Adrenal gland (tissue), 5 donors: ENCODE results near the gene MAB21L2.

Source experiments
- POLR2A ChIP-seq, 2 donors: fragments of 450-650 bp; IDR thresholded peaks; one replicate each; pipeline ENCODE4 v1.6.1; 2017; ENCODE audit warnings: antibody characterized with exemption in 2 of 2, mild to moderate bottlenecking in 2 of 2, moderate library complexity in 1 of 2
- TF ChIP-seq, protein P1 (sequence below), 6 experiments: fragments of 450-650 bp in 4 of 6; fragments of 200-600 bp in 2 of 6; sonication (generic) in 1 of 6; IDR thresholded peaks; 1 replicate in 5 of 6; 2 replicates in 1 of 6; pipeline versions ENCODE4 v1.5.1 to v1.8.0; 2016 to 2021; ENCODE audit warnings: antibody characterized with exemption in 6 of 6, mild to moderate bottlenecking in 2 of 6, moderate library complexity in 1 of 6
- donor health status: DM: no; HTN: no; CAD: no.

DNA sequence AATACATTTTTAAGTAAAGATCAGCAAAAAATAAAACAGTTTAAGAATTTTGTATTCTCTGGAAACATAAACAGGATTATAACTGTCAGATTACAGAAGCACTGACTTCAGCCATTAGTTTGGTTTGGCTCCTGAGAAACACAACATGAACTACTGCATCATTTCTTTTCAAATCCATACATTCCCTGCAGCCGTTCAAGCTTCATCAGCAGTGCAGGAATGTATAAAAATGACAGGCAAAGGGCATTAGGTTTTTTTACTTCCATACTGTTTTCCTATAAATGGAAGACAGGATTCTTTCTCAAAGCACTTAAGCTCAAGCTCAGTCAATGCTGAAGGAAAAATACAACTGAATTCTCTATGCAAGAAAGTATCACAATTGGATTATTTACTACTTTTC is 4.2 kb upstream of the MAB21L2 start:
- TF ChIP-seq POLR2A (IDR thresholded peaks at IDR 0.05) = no peak
- TF ChIP-seq, protein P1, sequence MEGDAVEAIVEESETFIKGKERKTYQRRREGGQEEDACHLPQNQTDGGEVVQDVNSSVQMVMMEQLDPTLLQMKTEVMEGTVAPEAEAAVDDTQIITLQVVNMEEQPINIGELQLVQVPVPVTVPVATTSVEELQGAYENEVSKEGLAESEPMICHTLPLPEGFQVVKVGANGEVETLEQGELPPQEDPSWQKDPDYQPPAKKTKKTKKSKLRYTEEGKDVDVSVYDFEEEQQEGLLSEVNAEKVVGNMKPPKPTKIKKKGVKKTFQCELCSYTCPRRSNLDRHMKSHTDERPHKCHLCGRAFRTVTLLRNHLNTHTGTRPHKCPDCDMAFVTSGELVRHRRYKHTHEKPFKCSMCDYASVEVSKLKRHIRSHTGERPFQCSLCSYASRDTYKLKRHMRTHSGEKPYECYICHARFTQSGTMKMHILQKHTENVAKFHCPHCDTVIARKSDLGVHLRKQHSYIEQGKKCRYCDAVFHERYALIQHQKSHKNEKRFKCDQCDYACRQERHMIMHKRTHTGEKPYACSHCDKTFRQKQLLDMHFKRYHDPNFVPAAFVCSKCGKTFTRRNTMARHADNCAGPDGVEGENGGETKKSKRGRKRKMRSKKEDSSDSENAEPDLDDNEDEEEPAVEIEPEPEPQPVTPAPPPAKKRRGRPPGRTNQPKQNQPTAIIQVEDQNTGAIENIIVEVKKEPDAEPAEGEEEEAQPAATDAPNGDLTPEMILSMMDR (IDR thresholded peaks at IDR 0.05) = no peak
